Measurements from ENCODE around the gene ADAM33.

ADAM33 gene

DNA sequence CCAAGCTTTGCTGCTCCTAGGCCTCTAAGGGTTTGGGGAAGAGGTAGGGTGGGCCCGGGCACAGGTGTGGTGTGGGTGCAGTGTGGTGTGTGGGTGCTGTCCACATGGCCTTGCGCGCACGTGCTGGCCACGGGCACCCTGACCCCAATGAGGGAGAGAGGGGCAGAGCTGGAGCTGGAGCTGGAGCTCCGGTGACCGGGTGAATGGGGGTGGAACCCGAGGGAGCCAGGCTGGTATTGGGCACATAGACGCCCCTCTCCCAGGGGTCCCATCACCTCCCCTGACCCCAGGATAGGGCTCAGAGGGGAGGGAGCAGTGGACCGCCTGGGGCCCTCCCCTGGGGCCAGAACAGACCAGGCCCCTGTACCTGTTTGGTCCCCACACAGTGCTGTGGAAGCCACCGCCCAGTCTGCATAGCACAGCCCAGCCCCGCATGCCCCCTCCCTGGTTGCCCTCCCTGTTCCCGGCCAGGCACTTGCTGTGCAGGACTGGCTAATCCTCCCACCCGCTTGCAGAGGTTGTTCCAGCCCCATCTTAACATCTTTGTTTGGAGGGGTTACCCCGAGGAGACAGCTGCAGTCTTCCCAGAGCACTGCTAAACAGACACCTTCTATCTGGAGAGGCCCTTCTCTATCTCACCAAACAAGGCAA lies 984 bp downstream of the ADAM33 start:
- no peak for DNase-seq (ENCODE audit: extremely low spot score)
- no peak for TF ChIP-seq NFRKB (IDR thresholded peaks at IDR 0.05)
- no peak for TF ChIP-seq BHLHE40 (IDR thresholded peaks at IDR 0.05; ENCODE audit: borderline replicate concordance)
- no peak for TF ChIP-seq HDGF (IDR thresholded peaks at IDR 0.05; ENCODE audit: borderline replicate concordance)
- TF ChIP-seq TARDBP (IDR thresholded peaks at IDR 0.05) = no peak
- TF ChIP-seq FOXK2 (IDR thresholded peaks at IDR 0.05) = no peak
- TF ChIP-seq LEF1 (IDR thresholded peaks at IDR 0.05; ENCODE audit: borderline replicate concordance) = no peak
- no peak for TF ChIP-seq FOXA1 (IDR thresholded peaks at IDR 0.05)
- TF ChIP-seq ELF4 (IDR thresholded peaks at IDR 0.05) = no peak
- TF ChIP-seq SUZ12 (IDR thresholded peaks at IDR 0.05) = no peak
- no peak for TF ChIP-seq FOXM1 (IDR thresholded peaks at IDR 0.05; ENCODE audit: borderline replicate concordance)
- TF ChIP-seq, protein P1, sequence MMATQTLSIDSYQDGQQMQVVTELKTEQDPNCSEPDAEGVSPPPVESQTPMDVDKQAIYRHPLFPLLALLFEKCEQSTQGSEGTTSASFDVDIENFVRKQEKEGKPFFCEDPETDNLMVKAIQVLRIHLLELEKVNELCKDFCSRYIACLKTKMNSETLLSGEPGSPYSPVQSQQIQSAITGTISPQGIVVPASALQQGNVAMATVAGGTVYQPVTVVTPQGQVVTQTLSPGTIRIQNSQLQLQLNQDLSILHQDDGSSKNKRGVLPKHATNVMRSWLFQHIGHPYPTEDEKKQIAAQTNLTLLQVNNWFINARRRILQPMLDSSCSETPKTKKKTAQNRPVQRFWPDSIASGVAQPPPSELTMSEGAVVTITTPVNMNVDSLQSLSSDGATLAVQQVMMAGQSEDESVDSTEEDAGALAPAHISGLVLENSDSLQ (IDR thresholded peaks at IDR 0.05) = no peak
- TF ChIP-seq ARNT (IDR thresholded peaks at IDR 0.05) = no peak
- TF ChIP-seq CTBP1 (IDR thresholded peaks at IDR 0.05; ENCODE audit: borderline replicate concordance) = no peak
- no peak for TF ChIP-seq L3MBTL2 (conservative IDR thresholded peaks at IDR 0.05)
- no peak for TF ChIP-seq ZNF384 (IDR thresholded peaks at IDR 0.05)
- no peak for TF ChIP-seq SP1 (IDR thresholded peaks at IDR 0.05)
- CTCF ChIA-PET = no interaction called here
- POLR2A ChIA-PET = no interaction called here

DNA sequence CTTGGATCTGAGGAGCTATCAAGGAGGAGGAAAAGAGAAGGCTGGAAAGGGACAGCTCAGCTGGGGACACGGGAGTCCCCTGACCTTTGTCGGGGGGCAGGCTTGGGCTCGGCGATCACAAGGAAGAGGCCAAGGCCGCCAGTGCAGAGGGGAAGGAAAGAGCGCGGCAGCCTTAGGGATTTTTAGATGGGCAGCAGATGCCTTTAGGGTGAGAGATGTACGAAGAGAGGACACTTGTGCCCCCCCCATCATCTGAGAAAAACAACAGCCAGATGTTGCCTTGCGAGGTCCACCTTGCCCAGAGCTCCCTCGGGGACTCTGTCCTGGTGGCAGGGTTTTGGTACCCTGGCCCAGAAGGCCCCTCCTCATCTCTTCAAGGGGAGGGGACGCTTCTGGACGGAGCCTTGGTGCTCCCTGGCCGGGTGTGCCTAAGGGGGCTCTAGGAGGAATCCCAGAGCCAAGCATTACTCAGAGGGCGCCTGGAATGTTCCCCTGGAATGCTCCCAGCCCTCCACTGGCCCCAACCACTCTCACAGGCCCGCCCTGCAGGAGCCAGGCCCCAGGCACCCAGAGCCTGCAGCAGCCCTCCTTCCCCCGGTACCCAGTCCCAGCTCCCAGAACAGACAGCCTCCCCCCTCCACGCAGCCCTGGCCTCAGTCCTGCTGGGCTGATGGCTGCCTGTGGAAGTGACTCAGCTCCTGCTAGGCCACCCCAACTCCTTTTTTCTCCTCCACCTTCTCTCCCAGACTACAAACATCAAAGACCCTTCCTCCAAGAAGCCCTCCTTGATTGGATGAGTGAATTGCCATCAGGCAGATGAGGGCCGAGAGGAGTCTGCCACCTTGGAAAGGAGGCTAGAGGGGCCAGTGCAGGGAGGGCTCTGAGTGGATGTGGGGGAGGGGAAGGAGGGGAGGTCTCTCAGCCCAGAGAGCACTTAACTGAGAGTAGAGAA lies 1.8 kb downstream of the ADAM33 start:
- DNase-seq (ENCODE audit: extremely low spot score) = no peak
- ChIA-PET CTCF (interaction anchor here (0.7 kb wide), 1 partner anchor 406 kb away, joined by 8 read pairs; no protein-coding TSS in a partner anchor), POLR2A (interaction anchor here (0.7 kb wide), 1 partner anchor 845 kb away, joined by 4 read pairs; no protein-coding TSS in a partner anchor)
- TF ChIP-seq FOXA1 (IDR thresholded peaks at IDR 0.05) (no peak), FOXK2 (IDR thresholded peaks at IDR 0.05) (no peak), FOXM1 (IDR thresholded peaks at IDR 0.05; ENCODE audit: borderline replicate concordance) (no peak), BHLHE40 (IDR thresholded peaks at IDR 0.05; ENCODE audit: borderline replicate concordance) (no peak), ELF4 (IDR thresholded peaks at IDR 0.05) (no peak), ZNF384 (IDR thresholded peaks at IDR 0.05) (no peak), CTBP1 (IDR thresholded peaks at IDR 0.05; ENCODE audit: borderline replicate concordance) (no peak), ARNT (IDR thresholded peaks at IDR 0.05) (no peak), LEF1 (IDR thresholded peaks at IDR 0.05; ENCODE audit: borderline replicate concordance) (no peak), SUZ12 (IDR thresholded peaks at IDR 0.05) (no peak), L3MBTL2 (conservative IDR thresholded peaks at IDR 0.05) (no peak), HDGF (IDR thresholded peaks at IDR 0.05; ENCODE audit: borderline replicate concordance) (no peak), NFRKB (IDR thresholded peaks at IDR 0.05) (no peak)
- TF ChIP-seq, protein P1 (IDR thresholded peaks at IDR 0.05) = no peak

DNA sequence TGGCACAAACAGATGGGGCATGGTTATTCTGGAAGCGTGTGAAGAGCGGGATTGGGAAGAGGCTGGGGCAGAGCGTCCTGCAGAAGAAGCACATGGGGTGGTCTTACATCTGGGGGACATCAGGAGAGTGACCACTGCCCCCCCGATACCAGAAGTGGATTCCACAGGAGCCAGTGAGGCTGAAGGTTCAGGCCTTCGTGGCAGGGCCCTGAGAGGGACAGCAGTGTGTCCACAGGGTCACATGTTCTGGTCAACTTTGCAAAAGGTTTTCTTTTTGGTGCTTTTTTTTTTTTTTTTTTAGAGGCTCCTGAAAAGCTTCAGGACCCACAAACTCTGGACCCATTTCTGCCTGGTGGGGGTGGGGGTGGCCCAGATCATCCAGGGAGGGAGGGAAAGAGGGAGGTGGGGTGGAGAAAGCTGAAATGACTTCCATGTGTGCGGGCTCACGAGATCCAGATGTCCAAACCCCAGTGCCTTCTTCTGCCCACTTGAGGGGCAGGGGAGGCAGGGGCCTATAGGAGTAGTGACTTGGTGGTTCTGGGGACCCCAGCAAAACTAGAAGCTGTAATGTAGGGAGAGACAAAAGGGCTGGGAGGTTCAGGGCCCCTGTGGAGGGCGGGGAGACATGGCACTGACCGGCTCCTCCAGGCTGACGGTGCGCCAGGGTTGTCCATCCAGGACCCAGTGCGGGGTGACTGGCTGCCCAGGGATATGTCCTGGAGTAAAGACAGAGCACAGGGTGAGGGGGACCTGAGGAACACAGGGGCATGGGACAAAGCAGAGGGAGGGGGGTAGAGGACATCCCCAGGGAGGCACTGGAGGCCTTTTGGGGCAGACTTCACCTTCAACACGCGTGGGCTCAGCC lies 2.7 kb downstream of the ADAM33 start:
- ChIA-PET CTCF (interaction anchor here (0.7 to 3.5 kb wide), 3 partner anchors 11 to 407 kb away, joined by 8 to 28 read pairs (median 10); no protein-coding TSS in a partner anchor), POLR2A (interaction anchor here (0.7 kb wide), 2 partner anchors 141 to 846 kb away, joined by 3 to 4 read pairs; partner anchors contain the start of gene AP5S1)
- no peak for TF ChIP-seq FOXK2 (IDR thresholded peaks at IDR 0.05)
- no peak for TF ChIP-seq SUZ12 (IDR thresholded peaks at IDR 0.05)
- TF ChIP-seq, protein P1 (IDR thresholded peaks at IDR 0.05) = no peak
- TF ChIP-seq FOXA1 (IDR thresholded peaks at IDR 0.05) = no peak
- no peak for TF ChIP-seq TARDBP (IDR thresholded peaks at IDR 0.05)
- no peak for TF ChIP-seq L3MBTL2 (conservative IDR thresholded peaks at IDR 0.05)
- TF ChIP-seq NFRKB (IDR thresholded peaks at IDR 0.05) = no peak
- TF ChIP-seq HDGF (IDR thresholded peaks at IDR 0.05; ENCODE audit: borderline replicate concordance) = no peak
- no peak for TF ChIP-seq CTBP1 (IDR thresholded peaks at IDR 0.05; ENCODE audit: borderline replicate concordance)
- TF ChIP-seq FOXM1 (IDR thresholded peaks at IDR 0.05; ENCODE audit: borderline replicate concordance) = no peak
- TF ChIP-seq ZNF384 (IDR thresholded peaks at IDR 0.05) = no peak
- no peak for TF ChIP-seq LEF1 (IDR thresholded peaks at IDR 0.05; ENCODE audit: borderline replicate concordance)
- TF ChIP-seq ELF4 (IDR thresholded peaks at IDR 0.05) = no peak
- TF ChIP-seq SP1 (IDR thresholded peaks at IDR 0.05) = no peak
- TF ChIP-seq BHLHE40 (IDR thresholded peaks at IDR 0.05; ENCODE audit: borderline replicate concordance) = no peak
- TF ChIP-seq ARNT (IDR thresholded peaks at IDR 0.05) = no peak
- no peak for DNase-seq (ENCODE audit: extremely low spot score)

DNA sequence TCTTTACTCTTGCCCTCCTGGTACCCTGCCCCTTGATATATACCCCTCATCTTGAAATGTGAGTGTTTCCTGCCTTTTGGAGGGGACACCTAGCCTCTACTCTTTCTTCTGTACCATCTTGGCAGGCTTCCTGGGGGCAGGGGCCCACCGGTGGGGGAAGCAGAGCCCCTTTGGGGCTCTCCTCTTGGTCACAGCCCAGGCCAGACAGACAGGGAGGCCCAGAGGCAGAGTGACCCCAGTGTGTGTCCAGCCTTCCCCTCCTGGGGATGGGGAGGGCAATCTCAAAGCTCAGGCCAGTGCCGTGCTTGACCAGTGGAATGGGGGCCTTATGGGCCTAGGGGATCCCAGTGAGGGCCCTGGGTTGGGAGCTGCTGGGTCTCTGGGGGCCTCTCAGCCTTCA lies 3.6 kb downstream of the ADAM33 start:
- DNase-seq (ENCODE audit: extremely low spot score) = no peak
- POLR2A ChIA-PET = interaction anchor here (1.3 kb wide), 1 partner anchor 28 kb away, joined by 3 read pairs; no protein-coding TSS in a partner anchor
- CTCF ChIA-PET = interaction anchor here (0.9 to 3.5 kb wide), 3 partner anchors 10 to 91 kb away, joined by 3 to 28 read pairs (median 10); no protein-coding TSS in a partner anchor
- TF ChIP-seq SUZ12 (IDR thresholded peaks at IDR 0.05) (no peak), TARDBP (IDR thresholded peaks at IDR 0.05) (no peak), FOXK2 (IDR thresholded peaks at IDR 0.05) (no peak), HDGF (IDR thresholded peaks at IDR 0.05; ENCODE audit: borderline replicate concordance) (no peak), ARNT (IDR thresholded peaks at IDR 0.05) (no peak), SP1 (IDR thresholded peaks at IDR 0.05) (no peak), FOXA1 (IDR thresholded peaks at IDR 0.05) (no peak)

All from HEK293T (cell line).